Activated CD4-positive, alpha-beta T cell treated with anti-CD3 and anti-CD28 coated beads, Interleukin-2, amount 50 U/mL, for 48 hours (primary cell): ENCODE results near the gene C16orf87.
"Not testable (repeated sequence)": the region's sequence is repeated elsewhere in the genome, so short reads cannot be mapped to it uniquely, and the experiment has no call there.

Source experiments
- DNase-seq, 2 experiments: peaks; one replicate each; pipeline ENCODE4 v3.0.0-alpha.2; 2020

The C16orf87 gene

DNA sequence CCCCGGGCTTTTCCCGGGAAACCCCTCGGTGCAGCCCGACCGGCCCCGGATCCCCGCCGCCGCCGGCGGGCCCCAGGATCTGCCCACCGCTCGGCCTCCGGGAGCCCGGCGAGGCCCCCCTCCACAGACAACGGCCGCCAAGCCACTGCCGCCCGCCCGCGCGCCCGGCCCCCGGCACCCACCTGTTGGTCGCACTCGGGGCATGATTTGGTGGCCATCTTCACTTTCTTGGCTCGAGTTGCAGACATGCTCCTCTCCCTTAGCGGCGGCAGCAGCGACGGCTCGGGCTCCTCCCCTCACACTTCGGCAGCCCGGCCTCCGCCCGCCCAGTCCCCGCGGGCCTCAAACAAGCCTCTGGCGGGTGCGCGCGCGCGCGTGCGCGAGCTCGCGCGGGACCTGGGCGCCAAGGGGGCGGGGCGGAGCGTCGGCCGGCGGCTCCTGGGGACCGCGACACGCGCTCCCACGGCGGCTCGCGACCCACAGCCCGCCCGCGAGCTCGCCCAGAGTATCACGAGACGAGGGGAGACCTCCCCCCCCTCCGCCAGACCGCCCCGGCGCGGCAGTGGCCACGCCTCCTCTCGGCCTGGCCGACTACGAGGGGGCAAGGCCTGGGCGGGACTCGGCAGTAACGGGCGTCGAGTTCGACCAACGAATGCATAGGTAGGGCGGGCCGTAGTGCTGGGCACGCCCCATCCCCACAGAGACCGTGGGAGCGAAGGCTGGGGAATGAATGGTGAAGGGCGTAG, at the start of gene C16orf87:
Gene C16orf87 (minus strand): TSS at position 279 of the 746 bp plus-strand sequence. CDS start 31 bp downstream, at position 248.
- DNase-seq = peak; percentile 87 to 91

- no peak for DNase-seq
These were observed 44.3 kb upstream of the C16orf87 start for GRCh38 chr16:46875243-46875642.

DNA sequence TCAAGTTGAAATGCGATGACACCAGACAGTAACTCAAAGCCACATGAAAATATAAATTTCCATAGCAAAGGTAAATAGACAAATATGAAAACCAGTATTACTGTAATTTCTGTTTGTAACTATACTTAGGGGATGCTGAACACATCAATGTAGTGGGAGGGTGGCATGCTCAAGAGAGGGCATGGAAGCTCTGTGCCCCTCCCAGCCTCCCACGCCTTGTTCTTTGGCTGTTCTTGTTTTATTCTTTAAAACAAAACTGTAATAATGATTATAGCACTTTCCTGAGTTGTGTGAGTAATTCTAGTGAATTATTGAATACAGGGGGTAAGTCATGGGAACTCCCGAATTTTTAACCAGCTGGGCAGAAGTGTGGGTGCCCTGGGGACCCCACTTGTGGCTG, 42.2 kb upstream of the C16orf87 start:
- no peak for DNase-seq

DNA sequence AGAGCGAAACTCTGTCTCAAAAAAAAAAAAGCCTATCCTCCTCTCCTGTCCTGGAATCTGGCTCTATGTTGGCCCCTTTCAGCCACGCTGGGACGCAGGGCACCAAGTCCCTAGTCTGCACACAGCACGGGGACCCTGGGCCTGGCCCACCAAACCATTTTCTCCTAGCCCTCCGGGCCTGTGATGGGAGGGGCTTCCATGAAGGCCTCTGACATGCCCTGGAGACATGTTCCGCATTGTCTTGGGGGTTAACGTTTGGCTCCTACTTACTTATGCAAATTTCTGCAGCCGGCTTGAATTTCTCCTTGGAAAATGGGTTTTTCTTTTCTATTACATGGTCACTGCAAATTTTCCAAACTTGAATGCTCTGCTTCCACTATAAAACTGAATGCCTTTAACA, 40.6 kb upstream of the C16orf87 start:
- DNase-seq = no peak

DNA sequence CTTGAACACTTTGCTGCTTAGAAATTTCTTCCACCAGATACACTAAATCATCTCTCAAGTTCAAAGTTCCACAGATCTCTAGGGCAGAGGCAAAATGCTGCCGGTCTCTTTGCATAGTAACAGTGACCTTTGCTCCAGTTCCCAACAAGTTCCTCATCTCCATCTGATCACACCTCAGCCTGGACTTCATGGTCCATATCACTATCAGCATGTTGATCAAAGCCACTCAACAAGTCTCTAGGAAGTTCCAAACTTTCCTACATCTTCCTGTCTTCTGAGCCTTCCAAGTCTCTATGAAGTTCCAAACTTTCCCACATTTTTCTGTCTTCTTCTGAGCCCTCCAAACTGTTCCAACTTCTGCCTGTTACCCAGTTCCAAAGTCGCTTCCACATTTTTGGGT, 37.9 kb upstream of the C16orf87 start:
- not testable (repeated sequence) for DNase-seq

- not testable (repeated sequence) for DNase-seq
These were observed 36.5 kb upstream of the C16orf87 start for GRCh38 chr16:46867486-46867885.

DNA sequence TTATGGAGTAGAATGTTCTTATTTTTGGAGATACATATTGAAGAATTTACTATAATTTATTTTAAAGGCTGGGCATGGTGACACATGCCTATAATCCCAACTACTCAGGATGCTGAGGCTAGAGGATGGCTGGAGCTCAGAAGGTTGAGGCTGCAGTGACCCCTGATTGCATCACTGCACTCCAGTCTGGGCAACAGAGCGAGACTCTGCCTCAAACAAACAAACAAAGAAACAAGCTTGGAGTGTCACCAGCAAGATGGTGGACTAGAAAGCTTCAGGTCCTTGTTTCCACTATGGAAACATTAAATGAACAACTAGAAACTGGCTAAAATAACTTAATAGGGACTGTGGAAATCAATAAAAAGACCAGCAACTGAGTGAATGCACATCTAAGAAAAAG, 35.3 kb upstream of the C16orf87 start:
- DNase-seq = no peak

GRCh38 chr16:46862555-46863447, 31.8 kb upstream of the C16orf87 start:
- DNase-seq = peak in 1 of 2 experiments; percentile 12

DNA sequence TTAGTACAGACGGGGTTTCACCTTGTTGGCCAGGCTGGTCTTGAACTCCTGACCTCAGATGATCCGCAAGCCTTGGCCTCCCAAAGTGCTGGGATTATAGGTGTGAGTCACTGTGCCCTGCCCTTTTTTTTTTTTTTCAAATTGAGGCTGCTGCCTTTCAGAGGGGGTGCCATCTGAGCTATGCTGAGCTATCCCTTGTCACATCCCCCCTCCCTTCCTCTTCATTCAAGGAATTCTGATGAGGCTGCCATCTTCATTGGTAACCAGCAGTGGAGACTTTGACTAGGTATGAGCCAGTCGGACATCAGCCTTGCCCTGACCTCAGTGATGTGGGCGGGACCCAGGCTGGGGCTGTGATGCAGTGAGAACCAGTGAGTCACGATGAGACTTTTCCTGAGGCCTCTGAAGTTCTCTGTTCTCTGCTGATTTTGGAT, 28.8 kb upstream of the C16orf87 start:
- DNase-seq = peak; percentile 58 to 74

GRCh38 chr16:46858151-46858550, 27.2 kb upstream of the C16orf87 start:
- no peak for DNase-seq

DNA sequence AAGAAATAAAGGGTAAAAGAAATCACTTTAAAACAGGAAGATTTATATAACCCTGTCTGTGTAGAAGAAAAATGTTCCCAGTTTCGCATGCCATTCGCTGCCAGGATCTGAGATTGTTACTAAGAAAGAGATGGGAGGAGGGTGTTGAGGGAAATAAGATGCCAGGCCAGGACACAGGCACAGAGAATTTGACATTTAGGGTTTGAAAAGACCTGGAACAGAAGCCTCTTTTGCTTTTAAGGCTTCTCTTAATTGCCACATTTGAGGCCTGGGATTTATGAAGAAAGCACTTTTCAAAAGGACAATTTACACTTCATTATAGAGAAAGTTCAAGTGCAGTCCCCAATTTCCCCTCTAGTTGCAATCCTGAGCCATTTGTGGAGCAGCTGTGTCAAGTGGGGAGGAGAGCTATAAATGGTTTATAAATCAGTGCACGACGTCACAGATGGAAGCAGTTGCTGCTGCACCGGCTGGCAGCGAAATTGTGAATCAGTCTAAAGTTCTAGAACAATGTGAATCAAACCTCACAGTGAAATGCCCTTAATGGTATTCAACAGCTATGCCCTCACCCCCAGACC, 26.5 kb upstream of the C16orf87 start:
- no peak for DNase-seq

GRCh38 chr16:46855389-46855788, 24.4 kb upstream of the C16orf87 start:
- DNase-seq = no peak

DNA sequence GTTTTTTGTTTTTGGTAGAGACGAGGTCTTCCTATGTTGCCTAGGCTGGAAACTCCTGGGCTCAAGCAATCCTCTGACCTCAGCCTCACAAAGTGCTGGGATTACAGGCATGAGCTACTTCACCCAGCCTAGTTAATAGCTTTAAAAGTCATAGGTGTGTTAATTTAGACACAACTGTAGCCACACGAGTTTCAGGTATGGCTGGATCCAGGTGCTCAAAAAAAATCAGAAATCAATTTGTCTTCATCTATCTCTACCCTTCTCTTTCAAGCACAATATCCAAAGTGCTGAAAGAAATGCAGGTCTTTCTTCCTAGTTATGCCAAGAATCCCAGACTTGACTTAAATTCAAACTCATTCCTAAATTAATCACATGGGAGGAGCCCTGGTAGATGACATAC, 23.9 kb upstream of the C16orf87 start:
- DNase-seq = no peak

DNA sequence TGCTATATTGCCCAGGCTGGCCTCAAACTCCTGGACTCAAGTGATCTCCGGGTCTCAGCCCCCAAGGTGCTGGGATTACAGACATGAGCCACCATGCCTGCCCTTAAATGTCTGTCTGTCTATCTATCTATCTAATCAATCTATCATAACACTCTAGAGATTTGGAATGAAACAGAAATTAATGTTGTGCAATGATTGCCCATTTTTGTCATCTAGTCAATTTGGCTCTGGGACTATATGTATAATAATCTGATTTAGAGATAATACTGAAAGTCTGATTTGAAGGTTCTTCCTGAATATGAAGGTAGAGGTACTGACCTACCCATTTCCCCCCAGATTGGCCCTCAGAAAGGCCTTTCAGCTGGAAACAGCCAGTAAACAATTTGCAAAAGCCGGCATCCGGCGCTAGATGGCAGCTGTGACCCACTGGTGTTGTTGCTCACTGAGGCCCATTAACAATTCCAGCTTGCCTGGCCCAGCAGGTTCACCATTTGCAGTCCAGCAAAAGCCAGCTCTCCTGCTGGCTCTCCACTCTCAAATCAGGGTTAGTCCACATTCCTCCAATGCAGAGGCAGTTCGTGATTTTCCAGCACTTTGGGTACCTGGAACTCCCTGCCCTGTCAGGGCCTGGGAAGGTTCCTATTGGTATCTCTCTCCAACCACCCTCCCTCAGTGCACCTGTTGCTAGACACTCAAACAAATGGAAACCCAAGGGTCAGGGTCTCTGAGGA, 22.9 kb upstream of the C16orf87 start:
- peak; percentile 67 to 75 for DNase-seq

DNA sequence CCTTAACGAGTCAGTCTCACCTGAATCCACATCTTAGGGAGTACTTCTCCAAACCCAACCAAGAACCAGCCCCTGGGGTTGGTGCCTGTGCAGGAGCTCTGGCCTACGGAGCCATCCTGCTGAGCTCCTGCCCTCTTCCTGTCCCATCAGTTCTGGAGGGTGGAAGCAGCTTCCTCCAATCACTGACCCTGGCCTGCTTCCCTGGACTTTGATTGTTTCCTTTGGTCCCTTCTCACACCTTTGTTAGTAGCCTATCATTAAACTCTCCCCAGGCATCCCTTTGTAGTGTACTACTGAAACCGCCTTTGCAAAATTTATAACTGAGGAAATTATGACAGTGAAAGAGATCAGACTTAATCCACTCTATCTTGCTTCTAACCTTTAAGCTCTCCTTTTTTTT, 21.1 kb upstream of the C16orf87 start:
- no peak for DNase-seq

DNA sequence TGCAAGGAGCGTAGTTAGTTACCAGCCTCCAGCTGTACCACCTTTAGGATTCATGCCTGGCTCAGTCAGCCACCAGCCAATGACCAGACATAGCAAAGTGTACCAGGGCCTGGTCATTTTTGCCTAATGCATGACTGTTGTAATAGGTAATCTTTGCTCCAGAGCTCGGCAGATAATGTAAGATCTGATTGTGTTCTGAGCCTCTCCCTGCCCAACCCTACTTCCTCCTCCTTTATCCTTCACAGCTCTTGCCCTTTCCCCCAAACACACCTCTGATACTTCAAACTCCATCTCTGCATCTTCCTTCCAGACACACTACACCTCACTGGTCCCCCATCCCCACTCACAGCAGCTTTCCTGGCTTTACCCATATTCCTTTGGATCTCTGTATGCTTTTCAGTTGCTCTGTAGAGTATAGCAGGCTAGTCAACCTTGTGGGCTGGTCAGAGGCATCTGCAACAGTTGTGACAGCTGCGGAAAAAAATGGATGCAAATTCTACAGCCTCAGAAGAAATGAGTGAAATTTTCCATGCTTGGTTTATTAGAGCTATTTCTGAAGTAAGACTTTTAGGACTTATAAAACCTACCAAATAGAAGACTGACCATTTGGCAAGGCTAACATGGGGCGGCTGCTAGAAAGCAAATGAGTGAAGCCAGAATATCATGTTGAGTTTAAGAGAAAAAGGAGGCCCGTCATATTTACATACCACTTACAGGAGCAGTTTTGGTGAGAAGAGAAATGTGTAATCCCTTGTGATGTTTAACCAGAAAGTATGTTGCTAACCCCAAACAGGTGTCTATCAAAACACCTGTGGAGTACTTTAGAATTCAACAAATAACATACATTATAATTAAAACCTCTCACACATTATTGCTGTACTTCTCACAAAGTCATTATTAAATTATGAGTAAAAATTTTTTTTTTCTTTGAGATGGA, 19.9 kb upstream of the C16orf87 start:
- DNase-seq = no peak

GRCh38 chr16:46848768-46849764, 18.1 kb upstream of the C16orf87 start:
- no peak for DNase-seq

DNA sequence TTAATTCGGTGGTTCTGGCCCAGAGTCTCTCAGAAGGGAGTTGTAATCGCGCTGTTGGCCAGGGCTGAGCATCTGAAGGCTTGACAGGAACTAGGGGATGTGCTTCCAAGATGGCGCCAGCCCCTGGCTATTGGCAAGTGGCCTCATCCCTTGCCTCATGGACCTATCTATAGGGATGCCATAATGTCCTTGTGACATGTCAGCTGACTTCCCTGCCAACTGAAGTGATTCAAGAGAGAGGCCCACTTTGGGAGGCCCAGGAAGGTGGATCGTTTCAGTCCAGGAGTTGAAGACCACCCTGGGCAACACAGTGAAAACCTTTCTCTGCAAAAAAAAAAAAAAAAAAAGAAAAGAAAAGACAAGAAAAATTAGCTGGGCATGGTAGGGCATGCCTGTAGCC, 15.0 kb upstream of the C16orf87 start:
- no peak for DNase-seq

GRCh38 chr16:46844771-46845170, 13.8 kb upstream of the C16orf87 start:
- no peak for DNase-seq

- DNase-seq = no peak
These were observed 13.1 kb upstream of the C16orf87 start for GRCh38 chr16:46843898-46844642.
